ENCODE measurements around the gene MBD6. TPM values are rescaled to one million over a fixed set of nuclear protein-coding genes. Genes with fewer than 3 reads are reported as not detected.

The MBD6 gene
- total RNA-seq, result 93.1 TPM
- long read RNA-seq, partial matches to known transcripts, result 2 of 10 reads
- long read RNA-seq, other reads (novel, unspliced or antisense), result 8 of 10 reads

- ATAC-seq (peak; percentile 65 to 72), DNase-seq (peak; percentile 96)
- H3K9me3 ChIP-seq, result no peaks in the 10 kb centered on the region
- H3K4me3 ChIP-seq, result peak within 1 kb of the TSS; percentile 90
- H3K27me3 ChIP-seq (ENCODE audit: low read depth), result no peaks in the 10 kb centered on the region
- peak within 1 kb of the TSS; percentile 97 for H3K27ac ChIP-seq
- intact Hi-C loops (cut with DNase I), result no loop called here
- peaks cover 58% of the 10 kb centered on the region for H3K4me1 ChIP-seq
- H3K36me3 ChIP-seq, result peaks cover 42% of the 10 kb centered on the region
- TF ChIP-seq CTCF (IDR thresholded peaks at IDR 0.05), result no peak
Measured at GRCh38 chr12:57522011-57522886, at the start of gene MBD6. TSS of gene MBD6 (plus strand) at chr12:57522824. CDS start at chr12:57524304, 1,480 bp downstream.

- peaks cover 36% of the 10 kb centered on the region for H3K27me3 ChIP-seq (ENCODE audit: low read depth)
- no peaks in the 10 kb centered on the region for H3K9me3 ChIP-seq
- DNase-seq, result no peak
- H3K4me1 ChIP-seq, result peaks cover 21% of the 10 kb centered on the region
- ATAC-seq, result no peak
- H3K27ac ChIP-seq, result no peak overlapping the region
- peaks cover 3% of the 10 kb centered on the region for H3K36me3 ChIP-seq
- no peak for TF ChIP-seq CTCF (IDR thresholded peaks at IDR 0.05)
- H3K4me3 ChIP-seq, result no peak overlapping the region
- intact Hi-C loops (cut with DNase I), result no loop called here
Measured at GRCh38 chr12:57473392-57473791, 49.2 kb upstream of the MBD6 start.

GRCh38 chr12:57473886-57474285 is 48.7 kb upstream of the MBD6 start:
- intact Hi-C loops (cut with DNase I), result no loop called here
- Histone ChIP-seq H3K27ac (no peak overlapping the region), H3K9me3 (no peaks in the 10 kb centered on the region), H3K4me3 (no peak overlapping the region), H3K4me1 (peaks cover 26% of the 10 kb centered on the region), H3K27me3 (ENCODE audit: low read depth) (peaks cover 36% of the 10 kb centered on the region), H3K36me3 (peaks cover 3% of the 10 kb centered on the region)
- no peak for DNase-seq
- no peak for TF ChIP-seq CTCF (IDR thresholded peaks at IDR 0.05)
- no peak for ATAC-seq

- DNase-seq, result no peak
Measured at GRCh38 chr12:57474430-57474829, 48.2 kb upstream of the MBD6 start.

GRCh38 chr12:57474862-57475261 is 47.8 kb upstream of the MBD6 start:
- intact Hi-C loops (cut with DNase I), result no loop called here
- no peak for TF ChIP-seq CTCF (IDR thresholded peaks at IDR 0.05)
- no peaks in the 10 kb centered on the region for H3K9me3 ChIP-seq
- H3K27me3 ChIP-seq (ENCODE audit: low read depth), result peaks cover 36% of the 10 kb centered on the region
- ATAC-seq, result no peak
- H3K27ac ChIP-seq, result no peak overlapping the region
- no peak for DNase-seq
- H3K4me3 ChIP-seq, result peak overlapping the region; percentile 57
- H3K4me1 ChIP-seq, result peaks cover 31% of the 10 kb centered on the region
- H3K36me3 ChIP-seq, result peaks cover 3% of the 10 kb centered on the region

More at GRCh38 chr12:57474430-57474829, 48.2 kb upstream of the MBD6 start:
- H3K4me1 ChIP-seq, result peaks cover 31% of the 10 kb centered on the region
- ATAC-seq, result no peak
- TF ChIP-seq CTCF (IDR thresholded peaks at IDR 0.05), result no peak
- no peak overlapping the region for H3K27ac ChIP-seq
- peaks cover 3% of the 10 kb centered on the region for H3K36me3 ChIP-seq
- intact Hi-C loops (cut with DNase I), result no loop called here
- H3K4me3 ChIP-seq, result no peak overlapping the region
- H3K9me3 ChIP-seq, result no peaks in the 10 kb centered on the region
- peaks cover 36% of the 10 kb centered on the region for H3K27me3 ChIP-seq (ENCODE audit: low read depth)

All from lower lobe of right lung (tissue), 2 donors.